Measurements from ENCODE around the gene AGAP3. TPM values are rescaled to one million over a fixed set of nuclear protein-coding genes. Genes with fewer than 3 reads are reported as not detected.
A peak's percentile ranks its signal among the peaks of the same experiment; 100 is the strongest.

AGAP3 gene
- total RNA-seq, 1 experiment from 2014 or later = 126 TPM

- H3K79me2 ChIP-seq (ENCODE audit: insufficient read depth, low read length) = peaks cover 34% of the 10 kb centered on the region
- no peak overlapping the region for H3K9ac ChIP-seq (ENCODE audit: low read length)
- TF ChIP-seq RAD21 (IDR thresholded peaks at IDR 0.05; ENCODE audit: low read depth) (no peak), POLR2AphosphoS5 (IDR thresholded peaks at IDR 0.05; ENCODE audit: low read depth, low read length) (peak; percentile 45; the same call in 1 of the 2 replicates), CTCF (IDR thresholded peaks at IDR 0.05 in 2 of 3, conservative IDR thresholded peaks at IDR 0.05 in 1 of 3; ENCODE audit: borderline replicate concordance in 1 of 3, insufficient read depth in 1 of 3, low read depth in 2 of 3, low read length in 2 of 3) (peak in 2 of 3 experiments; percentile 57 to 62; a peak in 4 of 6 replicates), POLR2A (IDR thresholded peaks at IDR 0.05; ENCODE audit: borderline replicate concordance, extremely low read depth, insufficient read depth, insufficient read length) (peak; percentile 16), ATF3 (IDR thresholded peaks at IDR 0.05) (no peak), ZFX (IDR thresholded peaks at IDR 0.05) (peak; percentile 39; the same call in 1 of the 2 replicates), SP1 (IDR thresholded peaks at IDR 0.05; ENCODE audit: low read depth) (no peak), YY1 (IDR thresholded peaks at IDR 0.05; ENCODE audit: extremely low read depth, insufficient replicate concordance, low read depth, low read length) (no peak), ZNF274 (IDR thresholded peaks at IDR 0.05; ENCODE audit: low read depth, low read length) (no peak), REST (IDR thresholded peaks at IDR 0.05; ENCODE audit: low read depth) (no peak)
- peaks cover 17 to 42% of the 10 kb centered on the region in 2 experiments for H3K4me1 ChIP-seq (ENCODE audit: control insufficient read depth in 1 of 2, insufficient read depth in 2 of 2, low read length in 2 of 2)
- ChIA-PET CTCF (interaction anchor here (0.6 to 1.3 kb wide), 5 partner anchors 9 to 68 kb away, joined by 3 to 4 read pairs (median 3); no protein-coding TSS in a partner anchor), RAD21 (ENCODE audit: low non-redundant PET in 1 of 2, low total read pairs in 2 of 2, uncharacterized antibody in 2 of 2, unreplicated experiment in 2 of 2) (interaction anchor here in 1 of 2 experiments (1.5 kb wide), 1 partner anchor 16 kb away, joined by 3 read pairs; no protein-coding TSS in a partner anchor), POLR2A (interaction anchor here (1.2 to 1.5 kb wide), 3 partner anchors 9 to 16 kb away, joined by 4 to 5 read pairs (median 4); partner anchors contain the start of gene AGAP3)
- no peak overlapping the region for H3K4me3 ChIP-seq (replicated peaks in 1 of 2; ENCODE audit: low read depth in 1 of 2, low read length in 2 of 2)
- no peak overlapping the region for H2AFZ ChIP-seq (ENCODE audit: low read depth, low read length, poor library complexity, severe bottlenecking)
- BruUV-seq (replicated peaks) = no TSS peak
- no peaks in the 10 kb centered on the region for H3K27me3 ChIP-seq (ENCODE audit: insufficient read depth, low read length)
- H4K20me1 ChIP-seq (ENCODE audit: insufficient read depth) = no peaks in the 10 kb centered on the region
- DNase-seq (ENCODE audit: low read depth, low spot score) (no peak), ATAC-seq (peak; percentile 44)
- peak overlapping the region; percentile 94 for H3K27ac ChIP-seq (ENCODE audit: low read depth, low read length)
- H3K9me2 ChIP-seq (ENCODE audit: insufficient read depth) = no peaks in the 10 kb centered on the region
- no peak overlapping the region for H3K4me2 ChIP-seq (ENCODE audit: low read length)
- H3K36me3 ChIP-seq (ENCODE audit: control insufficient read depth in 1 of 2, insufficient read depth in 2 of 2, low read length in 2 of 2) = peaks cover 18 to 21% of the 10 kb centered on the region in 2 experiments; a peak in 3 of 4 replicates
- no peaks in the 10 kb centered on the region for H3K9me3 ChIP-seq (ENCODE audit: control insufficient read depth in 1 of 2, insufficient read depth in 1 of 2, low read depth in 1 of 2, low read length in 2 of 2)
- intact Hi-C loops (cut with micrococcal nuclease) = no loop called here
Observed at GRCh38 chr7:151076863-151077704, 9.2 kb upstream of the AGAP3 start.
